H9 (cell line): ENCODE measurements around the gene HHAT. TPM values are rescaled to one million over a fixed set of nuclear protein-coding genes. Genes with fewer than 3 reads are reported as not detected.
A peak's percentile ranks its signal among the peaks of the same experiment; 100 is the strongest.

Experiments used
- DNase-seq: peaks from one replicate; pipeline ENCODE4 v3.0.0-alpha.2; 2017
- H2AFZ ChIP-seq: one replicate; pipeline ENCODE4 v1.6.1; 2013; ENCODE audit warnings: mild to moderate bottlenecking, low read length, control low read depth, moderate library complexity
- H2AK5ac ChIP-seq: 2 replicates; pipeline ENCODE4 v1.6.1; 2013; ENCODE audit warnings: low read length, control low read depth, mixed read lengths; ENCODE audit not compliant: insufficient read length
- H2BK120ac ChIP-seq: one replicate; pipeline ENCODE4 v1.6.1; 2013; ENCODE audit warnings: low read depth, mild to moderate bottlenecking, low read length, control low read depth, inconsistent platforms; ENCODE audit not compliant: poor library complexity, severe bottlenecking
- H2BK12ac ChIP-seq: 2 replicates; pipeline ENCODE4 v1.6.1; 2013; ENCODE audit warnings: low read length, control low read depth, mixed read lengths, low read depth; ENCODE audit not compliant: insufficient read length
- H2BK15ac ChIP-seq: 2 replicates; pipeline ENCODE4 v1.6.1; 2013; ENCODE audit warnings: low read depth, low read length, control low read depth
- H2BK20ac ChIP-seq: one replicate; pipeline ENCODE4 v1.6.1; 2013; ENCODE audit warnings: low read depth, mild to moderate bottlenecking, low read length, control low read depth, inconsistent platforms; ENCODE audit not compliant: poor library complexity, severe bottlenecking
- H2BK5ac ChIP-seq: 2 replicates; pipeline ENCODE4 v1.6.1; 2013; ENCODE audit warnings: low read length, control low read depth, mixed read lengths; ENCODE audit not compliant: insufficient read length
- H3K14ac ChIP-seq: 2 replicates; pipeline ENCODE4 v1.6.1; 2013; ENCODE audit warnings: low read length, control low read depth; ENCODE audit not compliant: insufficient read depth
- H3K18ac ChIP-seq: 2 replicates; pipeline ENCODE4 v1.6.1; 2013; ENCODE audit warnings: low read depth, mild to moderate bottlenecking, mixed read lengths, low read length, control low read depth; ENCODE audit not compliant: insufficient read length
- H3K23ac ChIP-seq: 2 replicates; pipeline ENCODE4 v1.6.1; 2013; ENCODE audit warnings: low read length, control low read depth, mixed read lengths, low read depth; ENCODE audit not compliant: insufficient read length
- H3K23me2 ChIP-seq: 2 replicates; pipeline ENCODE4 v1.6.1; 2013; ENCODE audit warnings: low read depth, mild to moderate bottlenecking, mixed read lengths, low read length, control low read depth; ENCODE audit not compliant: insufficient read length, poor library complexity, severe bottlenecking
- H3K27ac ChIP-seq: 2 replicates; pipeline ENCODE4 v1.5.1; 2013; ENCODE audit warnings: low read length, control low read depth, mixed read lengths, low read depth; ENCODE audit not compliant: insufficient read length
- H3K27me3 ChIP-seq: 2 replicates; pipeline ENCODE4 v1.6.1; 2013; ENCODE audit warnings: low read length, control low read depth, inconsistent platforms; ENCODE audit not compliant: insufficient read depth
- H3K4ac ChIP-seq: 2 replicates; pipeline ENCODE4 v1.6.1; 2013; ENCODE audit warnings: low read depth, mild to moderate bottlenecking, control low read depth, inconsistent platforms, low read length, moderate library complexity
- H3K4me1 ChIP-seq: 2 replicates; pipeline ENCODE4 v1.6.1; 2013; ENCODE audit warnings: low read length, control low read depth, inconsistent platforms; ENCODE audit not compliant: insufficient read depth
- H3K4me2 ChIP-seq: 2 replicates; pipeline ENCODE4 v1.6.1; 2013; ENCODE audit warnings: low read length, control low read depth, mixed read lengths; ENCODE audit not compliant: insufficient read length, insufficient read depth
- H3K56ac ChIP-seq: 2 replicates; pipeline ENCODE4 v1.6.1; 2013; ENCODE audit warnings: low read depth, mild to moderate bottlenecking, mixed read lengths, low read length, control low read depth; ENCODE audit not compliant: insufficient read length
- H3K79me1 ChIP-seq: 2 replicates; pipeline ENCODE4 v1.6.1; 2013; ENCODE audit warnings: low read depth, mild to moderate bottlenecking, moderate library complexity, low read length, control low read depth, inconsistent platforms; ENCODE audit not compliant: insufficient read depth, poor library complexity, severe bottlenecking
- H3K79me2 ChIP-seq: 2 replicates; pipeline ENCODE4 v1.6.1; 2013; ENCODE audit warnings: low read length, control low read depth, inconsistent platforms; ENCODE audit not compliant: insufficient read depth
- H3K9ac ChIP-seq: 2 replicates; pipeline ENCODE4 v1.6.1; 2013; ENCODE audit warnings: low read length, control low read depth, mixed read lengths; ENCODE audit not compliant: insufficient read length; ENCODE audit errors: extremely low read depth
- H3K9me3 ChIP-seq: one replicate; pipeline ENCODE4 v1.6.1; 2013; ENCODE audit warnings: low read depth, low read length, inconsistent platforms; ENCODE audit not compliant: control insufficient read depth
- H3T11ph ChIP-seq: one replicate; pipeline ENCODE4 v1.6.1; 2013; ENCODE audit warnings: mild to moderate bottlenecking, low read length, control low read depth, inconsistent platforms
- H4K20me1 ChIP-seq: one replicate; pipeline ENCODE4 v1.6.1; 2013; ENCODE audit not compliant: control insufficient read depth, insufficient read length, insufficient read depth
- H4K5ac ChIP-seq: 2 replicates; pipeline ENCODE4 v1.6.1; 2013; ENCODE audit warnings: low read depth, mild to moderate bottlenecking, mixed read lengths, low read length, control low read depth; ENCODE audit not compliant: insufficient read length
- H4K8ac ChIP-seq: replicated peaks from 2 replicates; pipeline ENCODE4 v1.6.1; 2013; ENCODE audit warnings: low read length, control low read depth, mixed read lengths, low read depth; ENCODE audit not compliant: insufficient read length
- H4K91ac ChIP-seq: 2 replicates; pipeline ENCODE4 v1.6.1; 2013; ENCODE audit warnings: low read depth, mild to moderate bottlenecking, moderate library complexity, mixed read lengths, low read length, control low read depth; ENCODE audit not compliant: insufficient read length
- H3K27ac Mint-ChIP-seq, 3 experiments: 2 replicates in 2 of 3; 3 replicates in 1 of 3; pipeline ENCODE4 v1.8.0; 2020 to 2021; ENCODE audit warnings: mixed read lengths in 3 of 3, mild to moderate bottlenecking in 1 of 3, moderate library complexity in 1 of 3
- H3K27me3 Mint-ChIP-seq: 2 replicates; pipeline ENCODE4 v1.8.0; 2021; ENCODE audit warnings: low read depth, mild to moderate bottlenecking, moderate library complexity, mixed read lengths
- H3K36me3 Mint-ChIP-seq, 3 experiments: 2 replicates in 2 of 3; 3 replicates in 1 of 3; pipeline ENCODE4 v1.8.0; 2020 to 2021; ENCODE audit warnings: low read depth in 3 of 3, mixed read lengths in 3 of 3; ENCODE audit not compliant: insufficient read depth in 1 of 3
- H3K4me1 Mint-ChIP-seq, 2 experiments: 2 replicates each; pipeline ENCODE4 v1.8.0; 2020; ENCODE audit warnings: mixed read lengths in 2 of 2
- H3K4me3 Mint-ChIP-seq, 2 experiments: 2 replicates in 1 of 2; 3 replicates in 1 of 2; pipeline ENCODE4 v1.8.0; 2020 to 2021; ENCODE audit warnings: mild to moderate bottlenecking in 2 of 2, mixed read lengths in 2 of 2, moderate library complexity in 1 of 2
- H3K9me3 Mint-ChIP-seq, 2 experiments: 2 replicates in 1 of 2; 3 replicates in 1 of 2; pipeline ENCODE4 v1.8.0; 2020; ENCODE audit warnings: mild to moderate bottlenecking in 2 of 2, mixed read lengths in 2 of 2, moderate library complexity in 1 of 2
- CTCF ChIP-seq: fragments of 200-600 bp; sonication (generic); conservative IDR thresholded peaks from 3 replicates; pipeline ENCODE4 v1.8.0; 2021; ENCODE audit warnings: antibody characterized with exemption, mild to moderate bottlenecking
- WGBS: extraction: QIAGEN DNeasy Blood & Tissue Kit; methylation state at CpG from one replicate; pipeline ENCODE4 v1.1.7; 2013; ENCODE audit warnings: missing lambda C conversion rate, low lambda C conversion rate, mixed read lengths; ENCODE audit not compliant: insufficient read length; ENCODE audit errors: extremely low coverage; 5-methylcytosine and 5-hydroxymethylcytosine counted together
- total RNA-seq: library from RNA; stranded (reverse); gene quantifications from 2 replicates; pipeline ENCODE4 v1.2.1, GENCODE V29; 2021

The HHAT gene
- total RNA-seq, 1 experiment from 2014 or later: 0.48 TPM

- no peaks in the 10 kb centered on the region for H3K27me3 ChIP-seq
- no peak overlapping the region for H3K4me2 ChIP-seq
- Mint-ChIP-seq H3K4me3 (no peak overlapping the region), H3K27ac (no peak overlapping the region; a peak in 1 of 7 replicates), H3K27me3 (no peaks in the 10 kb centered on the region), H3K36me3 (no peaks in the 10 kb centered on the region), H3K4me1 (peaks cover 19 to 20% of the 10 kb centered on the region in 2 experiments), H3K9me3 (no peaks in the 10 kb centered on the region; a peak in 1 of 5 replicates)
- no peak overlapping the region for H3K9ac ChIP-seq
- no CpG with 5 or more reads among the region's 5 CpGs for WGBS
- no peak overlapping the region for H3T11ph ChIP-seq
- no peak overlapping the region for H4K5ac ChIP-seq
- H3K79me2 ChIP-seq: no peaks in the 10 kb centered on the region
- no peak overlapping the region for H2BK15ac ChIP-seq
- no peak overlapping the region for H3K27ac ChIP-seq
- no peaks in the 10 kb centered on the region for H4K20me1 ChIP-seq
- no peak for TF ChIP-seq CTCF
- no peak overlapping the region for H2AK5ac ChIP-seq
- no peaks in the 10 kb centered on the region for H3K79me1 ChIP-seq
- no peak overlapping the region for H3K56ac ChIP-seq
- H2BK120ac ChIP-seq: no peak overlapping the region
- no peak overlapping the region for H2BK20ac ChIP-seq
- H3K18ac ChIP-seq: no peak overlapping the region
- peak overlapping the region; percentile 83 for H2BK12ac ChIP-seq
- H2AFZ ChIP-seq: no peak overlapping the region
- no peak overlapping the region for H4K91ac ChIP-seq
- H3K9me3 ChIP-seq: no peaks in the 10 kb centered on the region
- no peak overlapping the region for H4K8ac ChIP-seq
- no peak overlapping the region for H3K4ac ChIP-seq
- no peak overlapping the region for H3K14ac ChIP-seq
- no peaks in the 10 kb centered on the region for H3K23me2 ChIP-seq
- no peak overlapping the region for H3K23ac ChIP-seq
- DNase-seq: no peak
- no peak overlapping the region for H2BK5ac ChIP-seq
- H3K4me1 ChIP-seq: no peaks in the 10 kb centered on the region
These were observed 118.9 kb downstream of the HHAT start for GRCh38 chr1:210447456-210448057.
